ENCODE results near the gene PLA2G4F. TPM values are rescaled to one million over a fixed set of nuclear protein-coding genes. Genes with fewer than 3 reads are reported as not detected.

Gene PLA2G4F
- total RNA-seq, 1 experiment from 2014 or later = not detected

DNA sequence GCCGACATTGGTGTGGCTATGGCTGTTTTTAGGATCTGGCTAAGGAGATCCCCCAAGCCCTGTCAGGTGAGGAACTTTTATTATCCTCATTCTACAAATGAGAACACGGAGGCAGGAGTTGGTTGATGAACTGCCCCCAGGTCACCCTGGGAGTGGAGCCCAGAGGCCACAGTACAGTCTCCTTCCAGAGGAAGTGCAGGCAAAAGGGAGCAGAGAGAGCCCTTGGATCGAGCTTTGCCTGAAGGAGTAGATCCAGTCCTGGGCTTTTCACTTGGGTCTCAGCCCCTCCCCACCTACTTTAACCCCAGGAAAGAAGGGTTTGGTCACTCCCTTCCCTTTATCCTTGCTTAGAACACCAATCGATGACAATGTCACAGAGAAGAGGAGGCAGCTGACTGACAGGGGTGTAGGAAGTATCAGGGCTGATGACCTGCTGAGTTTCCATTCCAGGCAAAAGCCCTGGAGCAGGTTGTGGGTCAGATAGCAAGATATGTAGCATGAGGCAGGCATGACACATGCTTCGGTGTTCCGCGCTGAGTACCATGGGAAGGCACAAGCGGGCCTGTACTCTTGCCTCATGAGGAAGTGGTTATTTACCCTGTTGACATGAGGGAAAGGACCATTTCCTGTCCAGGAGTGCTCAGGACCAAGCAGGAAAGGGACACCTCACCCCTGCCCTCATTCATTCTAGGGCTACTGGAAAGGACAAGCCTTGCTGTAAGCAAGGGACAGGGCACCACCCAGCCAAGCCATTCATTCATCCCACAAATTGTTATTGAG is 56.2 kb downstream of the PLA2G4F start:
- H3K27ac ChIP-seq (ENCODE audit: insufficient read length, low read depth, low read length) = no peak overlapping the region
- no peaks in the 10 kb centered on the region for H3K9me3 Mint-ChIP-seq
- H3T11ph ChIP-seq (ENCODE audit: low read length) = no peak overlapping the region
- H3K4me3 Mint-ChIP-seq = no peak overlapping the region
- H3K23ac ChIP-seq (ENCODE audit: insufficient read length, low read depth, low read length) = no peak overlapping the region
- no peak overlapping the region for H3K9ac ChIP-seq (ENCODE audit: extremely low read depth, insufficient read length, low read length)
- no peaks in the 10 kb centered on the region for H3K27me3 ChIP-seq (ENCODE audit: insufficient read depth, low read length)
- H3K79me2 ChIP-seq (ENCODE audit: insufficient read depth, low read length) = no peaks in the 10 kb centered on the region
- H3K79me1 ChIP-seq (ENCODE audit: insufficient read depth, low read depth, low read length, poor library complexity, severe bottlenecking) = no peaks in the 10 kb centered on the region
- H2BK12ac ChIP-seq (ENCODE audit: insufficient read length, low read depth, low read length) = no peak overlapping the region
- H3K56ac ChIP-seq (ENCODE audit: insufficient read length, low read depth, low read length) = no peak overlapping the region
- no peaks in the 10 kb centered on the region for H4K20me1 ChIP-seq (ENCODE audit: control insufficient read depth, insufficient read depth, insufficient read length)
- H4K5ac ChIP-seq (ENCODE audit: insufficient read length, low read depth, low read length) = no peak overlapping the region
- no peak overlapping the region; a peak in 1 of 7 replicates for H3K27ac Mint-ChIP-seq
- no peak overlapping the region; the same call in 1 of the 2 replicates for H3K14ac ChIP-seq (ENCODE audit: insufficient read depth, low read length)
- no peak overlapping the region for H2BK15ac ChIP-seq (ENCODE audit: low read depth, low read length)
- no peak overlapping the region for H2AK5ac ChIP-seq (ENCODE audit: insufficient read length, low read length)
- no peak overlapping the region for H2BK5ac ChIP-seq (ENCODE audit: insufficient read length, low read length)
- H4K91ac ChIP-seq (ENCODE audit: insufficient read length, low read depth, low read length) = no peak overlapping the region
- no peak overlapping the region for H2AFZ ChIP-seq (ENCODE audit: low read length)
- no peak overlapping the region for H4K8ac ChIP-seq (replicated peaks; ENCODE audit: insufficient read length, low read depth, low read length)
- H3K27me3 Mint-ChIP-seq (ENCODE audit: low read depth) = no peaks in the 10 kb centered on the region
- H3K36me3 Mint-ChIP-seq (ENCODE audit: insufficient read depth in 1 of 3, low read depth in 3 of 3) = no peaks in the 10 kb centered on the region; a peak in 1 of 7 replicates
- H3K9me3 ChIP-seq (ENCODE audit: control insufficient read depth, low read depth, low read length) = no peaks in the 10 kb centered on the region
- TF ChIP-seq, protein P1, sequence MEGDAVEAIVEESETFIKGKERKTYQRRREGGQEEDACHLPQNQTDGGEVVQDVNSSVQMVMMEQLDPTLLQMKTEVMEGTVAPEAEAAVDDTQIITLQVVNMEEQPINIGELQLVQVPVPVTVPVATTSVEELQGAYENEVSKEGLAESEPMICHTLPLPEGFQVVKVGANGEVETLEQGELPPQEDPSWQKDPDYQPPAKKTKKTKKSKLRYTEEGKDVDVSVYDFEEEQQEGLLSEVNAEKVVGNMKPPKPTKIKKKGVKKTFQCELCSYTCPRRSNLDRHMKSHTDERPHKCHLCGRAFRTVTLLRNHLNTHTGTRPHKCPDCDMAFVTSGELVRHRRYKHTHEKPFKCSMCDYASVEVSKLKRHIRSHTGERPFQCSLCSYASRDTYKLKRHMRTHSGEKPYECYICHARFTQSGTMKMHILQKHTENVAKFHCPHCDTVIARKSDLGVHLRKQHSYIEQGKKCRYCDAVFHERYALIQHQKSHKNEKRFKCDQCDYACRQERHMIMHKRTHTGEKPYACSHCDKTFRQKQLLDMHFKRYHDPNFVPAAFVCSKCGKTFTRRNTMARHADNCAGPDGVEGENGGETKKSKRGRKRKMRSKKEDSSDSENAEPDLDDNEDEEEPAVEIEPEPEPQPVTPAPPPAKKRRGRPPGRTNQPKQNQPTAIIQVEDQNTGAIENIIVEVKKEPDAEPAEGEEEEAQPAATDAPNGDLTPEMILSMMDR (conservative IDR thresholded peaks at IDR 0.05) = no peak
- H3K4me2 ChIP-seq (ENCODE audit: insufficient read depth, insufficient read length, low read length) = no peak overlapping the region
- H3K4me1 Mint-ChIP-seq = no peaks in the 10 kb centered on the region
- no CpG with 5 or more reads among the region's 8 CpGs for WGBS (ENCODE audit: extremely low coverage, insufficient read length, low lambda C conversion rate)
- H3K23me2 ChIP-seq (ENCODE audit: insufficient read length, low read depth, low read length, poor library complexity, severe bottlenecking) = no peaks in the 10 kb centered on the region
- no peak overlapping the region for H2BK120ac ChIP-seq (ENCODE audit: low read depth, low read length, poor library complexity, severe bottlenecking)
- no peak for DNase-seq
- no peak overlapping the region for H3K18ac ChIP-seq (ENCODE audit: insufficient read length, low read depth, low read length)
- no peak overlapping the region for H3K4ac ChIP-seq (ENCODE audit: low read depth, low read length)
- no peaks in the 10 kb centered on the region for H3K4me1 ChIP-seq (ENCODE audit: insufficient read depth, low read length)
- H2BK20ac ChIP-seq (ENCODE audit: low read depth, low read length, poor library complexity, severe bottlenecking) = no peak overlapping the region
